ENCODE data around the gene DCAF10.
"Not testable (repeated sequence)": the region's sequence is repeated elsewhere in the genome, so short reads cannot be mapped to it uniquely, and the experiment has no call there.

Gene DCAF10

DNA sequence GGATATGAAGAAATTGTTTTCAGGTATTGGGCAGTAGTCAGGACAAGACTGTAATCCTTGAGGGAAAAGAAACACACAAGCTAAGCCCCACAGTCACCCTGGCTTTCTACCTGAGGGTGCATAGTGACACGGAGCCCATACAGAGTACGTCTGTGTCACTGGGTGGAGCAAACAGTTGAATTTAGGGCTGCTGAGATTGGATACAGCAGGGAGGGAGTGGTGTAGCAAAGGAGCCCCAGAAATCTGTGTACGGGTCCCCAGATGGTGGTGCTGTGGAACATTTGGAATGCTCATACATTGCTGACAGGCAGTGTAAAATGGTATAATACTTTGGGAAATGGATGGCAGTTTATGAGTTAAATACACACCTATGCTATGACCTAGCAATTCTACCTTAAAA is 41.9 kb upstream of the DCAF10 start:
- H3K4me3 ChIP-seq (ENCODE audit: low read depth, low read length): no peak overlapping the region
- TF ChIP-seq, protein P1, sequence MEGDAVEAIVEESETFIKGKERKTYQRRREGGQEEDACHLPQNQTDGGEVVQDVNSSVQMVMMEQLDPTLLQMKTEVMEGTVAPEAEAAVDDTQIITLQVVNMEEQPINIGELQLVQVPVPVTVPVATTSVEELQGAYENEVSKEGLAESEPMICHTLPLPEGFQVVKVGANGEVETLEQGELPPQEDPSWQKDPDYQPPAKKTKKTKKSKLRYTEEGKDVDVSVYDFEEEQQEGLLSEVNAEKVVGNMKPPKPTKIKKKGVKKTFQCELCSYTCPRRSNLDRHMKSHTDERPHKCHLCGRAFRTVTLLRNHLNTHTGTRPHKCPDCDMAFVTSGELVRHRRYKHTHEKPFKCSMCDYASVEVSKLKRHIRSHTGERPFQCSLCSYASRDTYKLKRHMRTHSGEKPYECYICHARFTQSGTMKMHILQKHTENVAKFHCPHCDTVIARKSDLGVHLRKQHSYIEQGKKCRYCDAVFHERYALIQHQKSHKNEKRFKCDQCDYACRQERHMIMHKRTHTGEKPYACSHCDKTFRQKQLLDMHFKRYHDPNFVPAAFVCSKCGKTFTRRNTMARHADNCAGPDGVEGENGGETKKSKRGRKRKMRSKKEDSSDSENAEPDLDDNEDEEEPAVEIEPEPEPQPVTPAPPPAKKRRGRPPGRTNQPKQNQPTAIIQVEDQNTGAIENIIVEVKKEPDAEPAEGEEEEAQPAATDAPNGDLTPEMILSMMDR (IDR thresholded peaks at IDR 0.05; ENCODE audit: low read depth, low read length, missing control alignments): no peak
- DNase-seq (ENCODE audit: low read depth): no peak
- in situ Hi-C loops (cut with HindIII; ENCODE audit: low sequenced_read_pairs): no loop called here

GRCh38 chr9:37760416-37761161 is 40.0 kb upstream of the DCAF10 start:
- in situ Hi-C loops (cut with HindIII; ENCODE audit: low sequenced_read_pairs): no loop called here
- no peak overlapping the region for H3K4me3 ChIP-seq (ENCODE audit: low read depth, low read length)
- no peak for DNase-seq (ENCODE audit: low read depth)
- TF ChIP-seq, protein P1 (IDR thresholded peaks at IDR 0.05; ENCODE audit: low read depth, low read length, missing control alignments): no peak

DNA sequence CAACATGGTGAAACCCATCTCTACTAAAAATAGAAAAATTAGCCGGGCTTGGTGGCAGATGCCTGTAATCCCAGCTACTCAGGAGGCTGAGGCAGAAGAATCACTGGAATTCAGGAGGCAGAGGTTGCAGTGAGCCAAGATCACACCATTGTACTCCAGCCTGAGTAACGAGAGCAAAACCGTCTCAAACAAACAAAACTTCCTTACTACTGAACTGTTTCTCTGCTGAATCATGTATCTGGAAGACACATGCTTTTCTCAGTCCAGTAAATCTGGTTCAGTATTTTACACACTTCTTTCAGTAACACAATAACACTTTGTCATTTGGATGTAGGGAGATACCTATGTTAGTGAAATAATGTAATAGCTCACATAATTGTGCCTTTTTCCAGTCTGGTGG is 39.1 kb upstream of the DCAF10 start:
- H3K4me3 ChIP-seq (ENCODE audit: low read depth, low read length): no peak overlapping the region
- TF ChIP-seq, protein P1 (IDR thresholded peaks at IDR 0.05; ENCODE audit: low read depth, low read length, missing control alignments): no peak
- no peak for DNase-seq (ENCODE audit: low read depth)
- in situ Hi-C loops (cut with HindIII; ENCODE audit: low sequenced_read_pairs): no loop called here

DNA sequence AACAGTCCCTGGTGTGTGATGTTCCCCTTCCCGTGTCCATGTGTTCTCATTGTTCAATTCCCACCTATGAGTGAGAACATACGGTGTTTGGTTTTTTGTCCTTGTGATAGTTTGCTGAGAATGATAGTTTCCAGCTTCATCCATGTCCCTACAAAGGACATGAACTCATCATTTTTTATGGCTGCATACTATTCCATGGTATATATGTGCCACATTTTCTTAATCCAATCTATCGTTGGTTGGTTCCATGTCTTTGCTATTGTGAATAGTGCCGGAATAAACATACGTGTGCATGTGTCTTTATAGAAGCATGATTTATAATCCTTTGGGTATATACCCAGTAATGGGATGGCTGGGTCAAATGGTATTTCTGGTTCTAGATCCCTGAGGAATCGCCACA is 35.3 kb upstream of the DCAF10 start:
- DNase-seq (ENCODE audit: low read depth); H3K4me3 ChIP-seq (ENCODE audit: low read depth, low read length); in situ Hi-C loops (cut with HindIII; ENCODE audit: low sequenced_read_pairs): not testable (repeated sequence)

GRCh38 chr9:37769306-37769705 is 31.3 kb upstream of the DCAF10 start:
- TF ChIP-seq, protein P1 (IDR thresholded peaks at IDR 0.05; ENCODE audit: low read depth, low read length, missing control alignments): no peak

GRCh38 chr9:37769995-37770394 is 30.6 kb upstream of the DCAF10 start:
- in situ Hi-C loops (cut with HindIII; ENCODE audit: low sequenced_read_pairs): no loop called here

More at GRCh38 chr9:37769306-37769705, 31.3 kb upstream of the DCAF10 start:
- in situ Hi-C loops (cut with HindIII; ENCODE audit: low sequenced_read_pairs): no loop called here
- H3K4me3 ChIP-seq (ENCODE audit: low read depth, low read length): no peak overlapping the region
- no peak for DNase-seq (ENCODE audit: low read depth)

More at GRCh38 chr9:37769995-37770394, 30.6 kb upstream of the DCAF10 start:
- TF ChIP-seq, protein P1 (IDR thresholded peaks at IDR 0.05; ENCODE audit: low read depth, low read length, missing control alignments): no peak
- H3K4me3 ChIP-seq (ENCODE audit: low read depth, low read length): no peak overlapping the region
- DNase-seq (ENCODE audit: low read depth): no peak

Data from astrocyte of the cerebellum (primary cell).